ENCODE measurements around the gene PTX3. TPM values are rescaled to one million over a fixed set of nuclear protein-coding genes. Genes with fewer than 3 reads are reported as not detected.

PTX3 gene
- total RNA-seq, 2 donors from 2014 or later, result 13.5 to 16.5 TPM

DNA sequence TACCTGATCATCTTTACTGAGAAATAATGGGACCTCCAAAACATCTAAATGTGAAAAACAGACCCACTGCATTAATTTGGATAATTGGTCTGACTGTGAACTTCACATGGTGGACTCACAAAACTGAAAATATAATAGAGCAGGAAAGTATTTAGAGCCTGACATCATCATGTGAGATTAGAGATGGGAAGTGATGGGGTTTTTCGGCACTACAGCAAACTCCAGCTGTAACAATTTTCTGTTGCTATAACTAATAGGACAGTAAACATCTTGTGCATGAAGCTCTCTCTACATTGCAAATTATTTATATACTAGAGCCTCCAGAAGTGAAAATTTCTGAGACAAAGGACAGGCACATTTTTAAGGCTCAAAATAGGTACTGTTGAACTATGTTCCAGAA, 34.4 kb downstream of the PTX3 start:
- TF ChIP-seq CTCF (IDR thresholded peaks at IDR 0.05) (no peak), POLR2A (IDR thresholded peaks at IDR 0.05) (no peak)
- Histone ChIP-seq H3K27me3 (no peaks in the 10 kb centered on the region), H3K9me3 (no peaks in the 10 kb centered on the region), H3K27ac (no peak overlapping the region), H3K36me3 (replicated peaks in 1 of 2; ENCODE audit: insufficient read depth in 1 of 2, low read depth in 2 of 2) (no peaks in the 10 kb centered on the region), H3K4me1 (no peaks in the 10 kb centered on the region), H3K4me3 (no peak overlapping the region)
- DNase-seq (no peak), ATAC-seq (no peak)
- WGBS, 2 donors, result 72 to 80% methylated on average over 1 of the region's 1 CpG
- intact Hi-C loops (cut with DNase I), result no loop called here

GRCh38 chr3:157472648-157473047, 36.0 kb downstream of the PTX3 start:
- Histone ChIP-seq H3K36me3 (replicated peaks in 1 of 2; ENCODE audit: insufficient read depth in 1 of 2, low read depth in 2 of 2) (no peaks in the 10 kb centered on the region), H3K4me3 (no peak overlapping the region), H3K4me1 (no peaks in the 10 kb centered on the region), H3K9me3 (no peaks in the 10 kb centered on the region), H3K27me3 (no peaks in the 10 kb centered on the region), H3K27ac (no peak overlapping the region)
- DNase-seq (no peak), ATAC-seq (no peak)
- 96 to 100% methylated on average over 1 of the region's 1 CpG for WGBS, 2 donors
- no peak for TF ChIP-seq CTCF (IDR thresholded peaks at IDR 0.05)
- TF ChIP-seq POLR2A (IDR thresholded peaks at IDR 0.05), result no peak
- intact Hi-C loops (cut with DNase I), result no loop called here

- Histone ChIP-seq H3K36me3 (replicated peaks in 1 of 2; ENCODE audit: insufficient read depth in 1 of 2, low read depth in 2 of 2) (no peaks in the 10 kb centered on the region), H3K27me3 (no peaks in the 10 kb centered on the region), H3K4me1 (no peaks in the 10 kb centered on the region), H3K27ac (no peak overlapping the region), H3K4me3 (no peak overlapping the region), H3K9me3 (no peaks in the 10 kb centered on the region)
- intact Hi-C loops (cut with DNase I), result no loop called here
- WGBS, 2 donors, result 50 to 59% methylated on average over 1 of the region's 1 CpG
- DNase-seq, result no peak
- TF ChIP-seq POLR2A (IDR thresholded peaks at IDR 0.05) (no peak), CTCF (IDR thresholded peaks at IDR 0.05) (no peak)
- no peak for ATAC-seq
Measured at GRCh38 chr3:157475921-157476414, 39.3 kb downstream of the PTX3 start.

DNA sequence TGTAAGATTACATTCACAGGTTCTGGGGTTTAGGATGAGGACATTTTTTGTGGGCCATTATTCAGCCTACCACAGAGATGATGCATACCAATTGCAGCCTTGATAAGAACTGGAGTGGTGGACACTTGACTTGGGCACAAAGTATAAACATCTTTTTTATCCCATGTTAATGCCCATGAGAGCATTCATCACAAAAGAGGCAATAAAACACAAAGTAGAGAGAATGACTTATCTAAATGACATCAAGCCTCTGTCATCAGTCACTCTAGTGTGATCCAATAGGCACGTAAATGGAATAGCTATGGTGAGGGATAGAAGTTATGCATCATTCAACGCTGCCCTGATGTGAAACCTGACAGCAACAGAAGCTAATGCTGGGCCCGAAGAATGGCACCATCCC, 40.8 kb downstream of the PTX3 start:
- Histone ChIP-seq H3K9me3 (no peaks in the 10 kb centered on the region), H3K27ac (no peak overlapping the region), H3K4me3 (no peak overlapping the region), H3K36me3 (replicated peaks in 1 of 2; ENCODE audit: insufficient read depth in 1 of 2, low read depth in 2 of 2) (no peaks in the 10 kb centered on the region), H3K27me3 (no peaks in the 10 kb centered on the region), H3K4me1 (no peaks in the 10 kb centered on the region)
- intact Hi-C loops (cut with DNase I), result no loop called here
- 83 to 95% methylated on average over 3 of the region's 3 CpGs for WGBS, 2 donors
- TF ChIP-seq POLR2A (IDR thresholded peaks at IDR 0.05) (no peak), CTCF (IDR thresholded peaks at IDR 0.05) (no peak)
- no peak for ATAC-seq
- DNase-seq, result no peak

DNA sequence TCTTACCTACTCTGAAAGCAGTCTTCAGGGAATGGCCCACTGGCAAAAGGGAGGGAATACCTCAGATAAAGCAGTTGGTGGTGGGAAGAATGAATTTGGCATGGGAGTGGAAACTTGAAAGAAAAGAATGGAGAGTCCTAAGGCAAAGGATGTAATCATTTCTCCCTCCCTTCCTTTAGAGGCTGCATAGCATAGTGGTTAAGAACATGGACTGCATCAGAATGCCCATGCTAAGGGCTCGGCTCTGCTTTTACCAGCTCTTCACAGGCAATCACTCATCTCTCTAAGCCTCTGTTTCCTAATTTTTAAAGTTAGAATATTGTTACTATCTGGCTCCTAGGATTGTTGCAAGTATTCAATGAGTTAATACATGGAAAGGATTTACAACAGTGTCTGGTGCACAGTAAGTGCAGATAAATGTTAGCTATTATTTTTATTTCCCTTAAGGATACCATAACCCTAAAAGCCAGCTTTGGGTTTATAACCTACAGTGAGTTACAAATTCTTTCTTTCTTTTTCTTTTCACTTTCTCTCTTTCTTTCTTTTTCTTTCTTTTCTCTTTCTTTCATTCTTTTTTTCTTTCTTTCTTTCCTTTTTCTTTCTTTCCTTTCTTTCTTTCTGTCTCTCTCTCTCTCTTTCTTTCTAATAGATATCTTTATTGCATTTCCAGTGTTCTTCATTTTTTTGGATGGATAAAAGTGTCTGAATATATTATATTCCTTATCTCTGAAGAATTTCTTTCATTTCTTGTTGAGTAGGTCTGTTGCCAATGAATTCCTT, 43.0 kb downstream of the PTX3 start:
- DNase-seq (no peak), ATAC-seq (no peak)
- Histone ChIP-seq H3K27me3 (no peaks in the 10 kb centered on the region), H3K4me1 (no peaks in the 10 kb centered on the region), H3K36me3 (replicated peaks in 1 of 2; ENCODE audit: insufficient read depth in 1 of 2, low read depth in 2 of 2) (no peaks in the 10 kb centered on the region), H3K27ac (no peak overlapping the region), H3K4me3 (no peak overlapping the region), H3K9me3 (no peaks in the 10 kb centered on the region)
- no peak for TF ChIP-seq POLR2A (IDR thresholded peaks at IDR 0.05)
- no peak for TF ChIP-seq CTCF (IDR thresholded peaks at IDR 0.05)
- WGBS, 2 donors, result 71 to 94% methylated on average over 1 of the region's 1 CpG
- intact Hi-C loops (cut with DNase I), result no loop called here

Measured in body of pancreas (tissue), 4 donors.